GM19238 (cell line): ENCODE data around the gene POLR3E.

Experiments
- DNase-seq: peaks from one replicate; pipeline ENCODE4 v3.0.0; 2011; ENCODE audit warnings: low spot score; ENCODE audit not compliant: insufficient read length

The POLR3E gene, protein sequence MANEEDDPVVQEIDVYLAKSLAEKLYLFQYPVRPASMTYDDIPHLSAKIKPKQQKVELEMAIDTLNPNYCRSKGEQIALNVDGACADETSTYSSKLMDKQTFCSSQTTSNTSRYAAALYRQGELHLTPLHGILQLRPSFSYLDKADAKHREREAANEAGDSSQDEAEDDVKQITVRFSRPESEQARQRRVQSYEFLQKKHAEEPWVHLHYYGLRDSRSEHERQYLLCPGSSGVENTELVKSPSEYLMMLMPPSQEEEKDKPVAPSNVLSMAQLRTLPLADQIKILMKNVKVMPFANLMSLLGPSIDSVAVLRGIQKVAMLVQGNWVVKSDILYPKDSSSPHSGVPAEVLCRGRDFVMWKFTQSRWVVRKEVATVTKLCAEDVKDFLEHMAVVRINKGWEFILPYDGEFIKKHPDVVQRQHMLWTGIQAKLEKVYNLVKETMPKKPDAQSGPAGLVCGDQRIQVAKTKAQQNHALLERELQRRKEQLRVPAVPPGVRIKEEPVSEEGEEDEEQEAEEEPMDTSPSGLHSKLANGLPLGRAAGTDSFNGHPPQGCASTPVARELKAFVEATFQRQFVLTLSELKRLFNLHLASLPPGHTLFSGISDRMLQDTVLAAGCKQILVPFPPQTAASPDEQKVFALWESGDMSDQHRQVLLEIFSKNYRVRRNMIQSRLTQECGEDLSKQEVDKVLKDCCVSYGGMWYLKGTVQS

DNA sequence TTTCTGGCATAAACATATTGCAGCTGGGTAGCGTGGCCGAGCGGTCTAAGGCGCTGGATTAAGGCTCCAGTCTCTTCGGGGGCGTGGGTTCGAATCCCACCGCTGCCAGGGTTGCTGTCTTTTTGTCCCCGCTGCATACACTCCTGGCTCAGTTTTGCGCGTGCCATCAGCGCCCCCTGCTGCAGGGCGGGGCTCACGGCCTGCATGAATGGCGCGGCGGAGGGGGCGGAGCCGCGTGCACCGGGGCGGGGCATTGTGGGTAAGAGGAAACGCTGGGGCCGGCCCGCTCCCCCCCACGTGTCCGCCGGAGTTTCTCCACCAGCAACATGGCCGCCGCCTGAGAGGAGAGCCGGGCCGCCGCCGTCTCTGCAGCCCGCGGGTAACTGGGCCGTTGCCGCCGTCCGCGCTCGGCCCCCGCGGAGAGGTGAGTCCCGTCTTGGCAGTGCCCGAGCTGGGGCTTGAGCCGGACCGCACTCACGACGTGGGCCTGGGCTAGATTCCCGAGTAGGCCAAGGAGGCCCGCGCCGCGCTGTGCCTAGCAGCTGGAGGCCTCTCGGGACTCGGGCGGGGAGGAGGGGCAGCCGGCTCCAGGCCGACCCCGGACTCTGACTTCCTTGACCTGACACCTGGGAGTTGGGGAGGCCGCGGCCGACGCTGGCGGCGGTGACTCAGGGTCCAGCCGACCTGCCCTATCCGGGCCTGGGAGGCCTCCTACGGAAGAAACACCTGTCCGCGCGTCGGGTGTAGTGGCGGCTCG is at the start of gene POLR3E:
Gene POLR3E, plus strand, starts transcription at position 296 of the 757 bp plus-strand sequence. CDS start 5,560 bp downstream, outside the sequence.
- DNase-seq: peak; percentile 86

DNA sequence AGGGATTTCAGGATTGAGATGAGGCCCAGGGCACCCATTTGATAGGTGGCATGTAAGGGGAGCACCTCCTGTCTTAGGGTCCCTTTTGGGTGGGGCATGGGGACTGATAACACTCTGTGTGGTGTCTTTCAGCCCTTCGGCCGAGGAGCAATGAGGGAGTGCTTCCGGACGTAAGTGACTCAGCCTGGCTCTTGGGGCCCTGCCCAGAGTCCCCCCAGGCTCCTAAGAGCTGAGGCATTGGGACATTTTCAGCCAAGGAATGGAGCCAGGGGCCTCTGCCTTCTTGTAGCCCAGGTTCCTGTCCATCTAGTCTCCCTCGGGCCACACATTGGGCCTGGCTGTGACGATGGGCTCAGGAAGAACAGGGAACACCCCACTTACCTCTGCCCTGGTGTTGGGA is 46.7 kb upstream of the POLR3E start:
- DNase-seq: no peak

DNA sequence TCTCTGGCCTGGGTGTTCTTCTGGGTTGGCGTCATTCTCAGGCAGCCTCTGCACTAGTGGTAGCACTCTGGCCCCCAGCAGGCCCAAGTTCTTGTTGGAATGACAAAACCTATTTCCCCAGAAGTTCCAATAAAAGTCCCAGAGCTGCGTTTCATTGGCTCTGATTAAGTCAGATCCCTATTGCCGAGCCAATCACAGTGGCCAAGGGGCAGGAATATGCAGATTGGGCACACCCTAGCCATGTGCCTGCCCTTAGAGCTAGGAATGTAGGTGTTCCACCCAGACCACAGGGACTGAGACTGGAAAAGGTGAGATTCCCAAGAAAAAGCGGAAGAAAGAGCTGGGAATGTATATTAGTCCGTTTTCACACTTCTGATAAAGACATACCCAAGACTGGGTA is 44.9 kb upstream of the POLR3E start:
- DNase-seq: no peak

DNA sequence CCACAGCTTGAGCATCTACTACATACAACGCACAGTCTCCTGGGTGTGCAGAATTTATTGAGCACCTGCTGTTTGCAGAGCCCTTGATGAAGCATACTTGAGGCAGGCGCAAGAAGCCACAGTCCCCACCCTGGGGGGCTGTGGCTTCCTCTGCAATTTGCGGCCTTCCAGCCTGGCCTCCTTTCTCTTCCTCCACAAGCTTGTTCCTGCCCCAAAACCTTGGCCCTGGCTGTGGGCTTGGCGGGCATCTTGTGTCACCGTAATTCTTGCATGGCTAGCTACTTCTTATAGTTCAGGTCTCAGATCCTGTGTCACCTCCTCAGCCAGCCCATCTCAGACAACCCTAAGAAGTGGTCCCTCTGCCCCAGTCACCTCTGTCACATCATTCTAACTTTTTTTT is 43.9 kb upstream of the POLR3E start:
- no peak for DNase-seq

DNA sequence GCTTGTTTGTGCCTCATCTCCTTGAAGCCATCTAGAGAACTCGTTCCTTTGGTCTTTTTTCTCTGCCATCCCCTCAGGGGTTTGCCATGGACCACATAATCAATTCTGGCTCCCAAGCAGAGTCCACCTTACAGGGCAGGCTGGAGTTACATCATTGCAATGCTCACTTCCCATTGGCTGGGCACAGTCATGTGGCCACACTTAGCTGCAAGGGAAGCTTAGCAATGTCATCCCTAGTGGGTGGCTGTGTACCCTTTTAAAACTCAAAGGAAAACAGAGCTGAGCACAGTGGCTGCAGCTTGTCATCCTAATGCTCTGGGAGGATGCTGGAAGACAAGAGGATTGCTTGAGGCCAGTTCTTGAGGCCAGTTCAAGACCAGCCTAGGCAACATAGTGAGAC is 41.9 kb upstream of the POLR3E start:
- no peak for DNase-seq

DNA sequence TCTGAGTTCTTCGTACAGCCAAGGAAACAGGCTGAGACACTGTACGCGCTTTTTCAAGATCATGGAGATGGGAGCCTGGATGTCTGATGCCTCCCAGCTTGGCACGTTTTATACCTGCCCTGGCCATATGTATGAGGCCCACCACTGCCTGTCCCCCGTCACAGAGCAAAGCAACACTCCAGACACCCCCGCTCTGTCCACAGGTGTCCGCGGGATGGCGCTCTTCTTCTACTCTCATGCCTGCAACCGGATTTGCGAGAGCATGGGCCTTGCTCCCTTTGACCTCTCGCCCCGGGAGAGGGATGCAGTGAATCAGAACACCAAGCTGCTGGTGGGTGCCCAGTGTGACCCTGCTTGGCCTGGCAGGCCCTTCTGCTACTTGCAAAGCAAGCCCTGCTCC is 39.8 kb upstream of the POLR3E start:
- no peak for DNase-seq

DNA sequence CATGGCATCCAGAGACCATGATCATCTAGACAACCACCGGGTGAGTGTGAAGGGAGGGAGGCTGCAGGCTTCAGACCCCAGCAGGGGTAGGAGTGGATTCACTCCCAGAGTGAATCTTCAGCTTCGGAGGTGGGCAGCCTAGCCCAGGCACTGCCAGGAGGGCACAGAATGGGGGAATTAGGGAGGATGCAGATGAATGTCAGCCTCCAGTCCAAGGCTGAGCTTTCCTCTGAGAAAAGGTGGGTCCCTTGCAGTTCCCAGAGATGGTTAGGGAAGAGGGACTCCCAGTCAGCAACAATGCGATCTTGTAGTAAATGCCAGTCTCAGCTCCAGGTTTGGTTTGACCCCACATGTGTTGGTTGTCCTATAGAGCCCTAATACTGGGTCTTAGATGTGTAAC is 36.7 kb upstream of the POLR3E start:
- no peak for DNase-seq

DNA sequence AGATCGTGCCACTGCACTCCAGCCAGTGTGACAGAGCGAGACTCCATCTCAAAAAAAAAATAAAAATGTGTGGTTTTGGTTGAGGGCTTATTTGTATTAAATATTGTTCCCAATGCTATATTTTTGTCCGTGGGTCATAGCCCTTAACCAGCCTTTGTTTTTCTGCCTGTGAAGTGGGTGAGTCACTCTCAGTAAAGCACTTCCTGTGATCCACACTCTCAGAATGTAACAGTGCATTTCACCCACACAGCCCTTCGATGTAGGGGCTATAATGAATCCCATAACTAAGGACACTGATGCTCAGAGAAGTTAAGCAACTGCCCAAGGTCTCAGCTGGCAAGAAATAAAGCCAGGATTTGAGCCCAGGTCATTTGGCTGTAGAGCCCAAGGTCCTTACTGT is 34.7 kb upstream of the POLR3E start:
- no peak for DNase-seq

DNA sequence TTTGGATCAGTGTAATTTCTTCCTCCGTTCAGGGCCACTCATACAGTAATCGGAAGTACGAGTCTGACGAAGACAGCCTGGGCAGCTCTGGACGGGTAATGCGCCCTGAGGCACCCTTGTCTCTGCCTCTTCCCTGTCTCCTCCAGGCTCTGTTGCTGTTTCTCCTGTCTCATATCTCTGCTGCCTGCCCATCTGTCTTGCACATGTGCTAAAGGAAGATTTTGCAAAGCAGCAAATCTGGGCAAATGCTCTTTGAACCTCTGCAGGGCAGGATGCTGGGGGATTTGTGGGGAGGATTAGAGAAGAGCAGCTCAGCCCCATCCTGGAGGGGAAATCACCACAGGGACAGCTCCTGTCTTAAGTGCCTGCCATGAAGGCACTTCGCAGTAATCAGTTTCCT is 32.4 kb upstream of the POLR3E start:
- no peak for DNase-seq

DNA sequence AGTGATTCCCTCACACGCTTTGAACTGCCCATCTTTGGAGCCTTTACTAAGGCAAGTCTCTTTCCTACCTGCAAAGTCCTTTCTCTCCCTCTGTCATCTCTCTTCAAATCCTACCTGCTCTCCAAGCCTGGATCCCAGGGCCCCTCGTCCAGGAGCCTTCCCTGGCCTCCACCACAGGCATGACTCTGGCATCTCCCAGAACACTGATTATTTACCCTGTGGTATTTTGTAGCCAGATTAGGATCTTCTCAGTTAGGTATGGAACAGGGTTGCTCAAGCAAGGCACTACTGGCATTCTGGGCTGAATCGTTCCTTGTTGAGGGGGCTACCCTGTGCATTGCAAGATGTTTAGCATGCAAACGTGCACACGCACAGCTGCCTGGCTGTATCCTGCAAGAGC is 31.9 kb upstream of the POLR3E start:
- DNase-seq: no peak

DNA sequence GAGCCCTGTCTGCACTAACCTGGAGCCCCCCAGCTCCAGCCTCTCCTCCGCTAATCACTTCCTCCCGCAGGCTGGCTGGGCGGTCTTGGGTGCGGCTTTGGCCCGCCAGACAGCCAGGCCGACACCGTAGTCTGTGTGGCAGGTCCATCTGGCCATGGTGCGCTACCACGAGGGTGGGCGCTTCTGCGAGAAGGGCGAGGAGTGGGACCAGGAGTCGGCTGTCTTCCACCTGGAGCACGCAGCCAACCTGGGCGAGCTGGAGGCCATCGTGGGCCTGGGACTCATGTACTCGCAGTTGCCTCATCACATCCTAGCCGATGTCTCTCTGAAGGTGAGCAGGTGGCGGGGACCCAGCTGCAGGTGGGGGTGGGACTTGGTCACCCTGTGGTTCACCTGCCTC is 30.7 kb upstream of the POLR3E start:
- no peak for DNase-seq

DNA sequence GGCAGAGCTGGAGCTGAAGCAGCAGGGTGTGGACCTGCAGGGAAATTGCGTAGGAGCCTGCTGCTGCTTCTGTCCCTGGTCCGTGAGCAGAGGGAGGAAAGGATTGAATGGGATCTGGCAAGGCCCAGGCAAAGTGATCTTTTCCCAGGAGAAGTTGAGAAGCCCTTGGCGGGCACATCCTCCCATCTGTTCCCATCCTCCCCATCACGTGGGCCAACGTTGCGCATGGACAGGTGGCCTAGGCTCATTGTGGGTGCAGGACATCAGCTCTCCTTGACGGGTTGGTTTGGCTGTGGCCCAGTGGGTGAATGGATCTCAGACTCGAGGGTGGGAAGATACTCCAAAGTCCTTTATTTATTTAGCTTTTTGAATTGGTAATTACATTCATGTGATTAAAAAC is 29.4 kb upstream of the POLR3E start:
- DNase-seq: no peak

DNA sequence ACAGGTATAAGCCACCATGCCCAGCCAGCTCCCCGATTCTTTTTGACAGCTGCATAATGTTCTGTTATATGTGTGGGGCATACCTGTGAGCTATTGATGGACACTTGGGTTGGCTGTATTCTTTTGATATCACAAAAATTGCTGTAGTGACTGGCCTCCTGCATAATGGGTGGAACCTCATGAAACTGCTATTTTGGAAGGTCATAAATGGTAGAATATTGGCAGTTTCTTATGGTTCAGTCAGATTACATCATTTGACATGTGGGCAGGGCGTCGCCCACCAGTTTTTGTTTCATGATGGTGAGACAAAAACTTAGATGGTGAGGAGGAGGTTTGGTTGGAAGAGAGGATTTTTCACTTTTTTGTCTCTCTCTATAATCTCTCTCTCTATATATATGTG is 26.7 kb upstream of the POLR3E start:
- DNase-seq: no peak

DNA sequence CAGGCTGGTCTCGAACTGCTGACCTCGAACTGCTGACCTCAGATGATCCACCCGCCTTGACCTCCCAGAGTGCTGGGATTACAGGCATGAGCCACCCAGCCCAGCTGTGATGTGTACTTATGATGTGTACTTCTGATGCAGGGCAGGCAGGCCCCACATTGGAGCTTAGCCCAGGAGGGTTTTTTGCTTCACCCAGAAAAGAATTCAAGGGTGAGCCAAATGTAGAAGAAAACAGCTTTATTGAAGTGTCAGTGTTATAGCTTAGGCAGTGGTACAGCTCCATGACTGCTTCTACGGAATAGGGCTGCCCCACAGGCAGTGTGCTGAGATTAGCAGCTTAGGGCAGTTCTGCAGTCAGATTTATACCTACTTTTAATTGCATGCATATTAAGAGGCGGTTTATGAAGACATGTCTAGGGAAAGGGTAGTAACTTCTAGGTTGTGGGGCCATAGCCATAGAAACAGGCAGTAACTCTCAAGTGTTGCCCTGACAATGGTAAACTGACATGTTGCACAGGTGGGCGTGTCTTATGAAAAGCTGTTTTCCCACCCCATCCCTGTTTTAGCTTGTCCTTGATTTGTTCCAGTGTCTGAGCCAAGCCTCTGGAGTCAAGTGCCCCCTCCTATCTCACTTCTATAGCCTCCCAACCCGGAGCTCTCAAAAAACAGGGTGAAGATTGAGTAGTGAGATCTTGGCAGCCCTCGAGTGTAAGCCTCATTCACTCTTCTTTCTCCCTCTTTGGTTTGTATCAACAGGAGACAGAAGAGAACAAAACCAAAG is 24.1 kb upstream of the POLR3E start:
- DNase-seq: no peak

DNA sequence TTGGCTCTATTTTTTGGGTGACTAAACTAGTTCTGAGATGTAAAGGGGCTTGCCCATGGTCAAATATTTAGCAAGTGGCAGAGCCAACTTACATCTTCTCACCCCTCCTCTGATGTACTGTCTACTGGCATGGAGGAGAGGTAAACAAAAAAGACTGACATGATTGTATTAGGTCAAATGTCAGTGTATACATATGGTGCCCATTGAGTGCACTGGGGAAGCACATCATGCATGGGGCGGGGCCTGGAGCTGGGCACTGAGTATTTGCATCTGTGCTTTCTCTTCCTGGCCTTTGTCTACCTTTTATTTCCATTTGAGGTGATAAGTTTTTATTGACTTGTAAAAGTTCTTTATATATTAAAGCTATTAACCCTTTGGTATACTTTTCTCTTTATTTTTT is 22.3 kb upstream of the POLR3E start:
- DNase-seq: no peak

DNA sequence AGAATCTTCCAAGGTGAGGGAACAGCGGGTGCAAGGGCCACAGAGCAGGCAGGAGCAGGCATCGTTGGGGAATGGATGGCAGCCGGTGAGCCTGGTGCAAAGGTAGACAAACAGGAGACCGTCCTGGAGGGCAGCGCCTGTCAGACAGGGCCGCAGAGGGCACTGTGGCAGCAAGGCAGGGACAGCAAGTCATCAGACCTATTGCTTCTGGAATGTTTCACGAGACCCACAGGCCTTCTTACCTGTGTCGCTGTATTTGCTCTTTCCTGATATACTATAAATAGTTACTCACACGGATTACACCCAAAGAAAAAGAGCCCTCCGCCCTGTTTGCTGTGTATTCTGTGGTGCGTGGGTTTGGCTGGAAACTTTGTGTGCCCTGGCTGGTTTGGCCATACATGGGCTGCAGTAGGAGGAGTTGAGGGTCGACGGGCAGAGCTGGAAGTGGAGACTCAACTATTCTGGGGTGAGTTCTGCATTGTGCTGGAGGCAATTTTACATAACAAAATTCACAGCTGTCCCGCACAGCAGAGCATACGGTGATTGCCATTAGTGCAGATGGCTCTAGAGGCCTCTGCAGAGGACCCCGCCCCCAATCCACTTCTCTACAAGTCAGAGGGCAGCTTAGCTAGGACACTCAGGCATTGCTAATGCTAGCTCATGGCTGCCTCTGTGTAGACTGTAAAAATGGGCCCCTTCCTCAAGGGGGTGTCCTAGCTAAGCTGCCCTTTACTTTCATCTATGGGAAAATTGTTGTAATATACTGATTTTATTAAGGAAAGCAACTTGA is 18.6 kb upstream of the POLR3E start:
- no peak for DNase-seq

DNA sequence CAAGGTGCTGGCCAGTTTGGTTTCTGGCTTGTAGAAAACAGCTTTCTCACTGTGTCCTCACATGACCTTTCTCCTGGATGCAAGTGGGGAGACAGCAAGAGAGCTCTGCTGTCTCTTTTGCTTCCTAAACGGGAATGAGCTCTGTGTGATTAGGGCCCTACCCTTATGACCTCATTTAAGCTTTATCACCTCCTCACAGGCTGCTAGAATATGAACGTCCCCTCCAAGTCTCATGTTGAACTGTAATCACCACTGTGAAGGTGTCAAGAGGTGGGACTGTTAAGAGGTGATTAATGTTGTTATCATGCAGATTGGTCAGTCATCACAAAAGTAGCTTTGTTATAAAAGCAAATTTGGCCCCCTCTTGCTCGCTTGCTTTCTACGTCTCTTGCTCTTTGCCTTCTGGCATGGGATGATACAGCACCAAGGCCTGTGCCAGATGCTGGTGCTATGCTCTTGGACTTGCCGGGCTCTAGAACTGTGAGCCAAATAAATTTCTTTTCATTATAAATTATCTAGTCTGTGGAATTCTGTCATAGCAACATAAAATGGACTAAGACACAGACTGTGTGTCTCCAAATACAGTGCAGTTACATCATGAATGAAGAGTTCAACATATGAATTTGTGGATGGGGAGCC is 14.8 kb upstream of the POLR3E start:
- no peak for DNase-seq

DNA sequence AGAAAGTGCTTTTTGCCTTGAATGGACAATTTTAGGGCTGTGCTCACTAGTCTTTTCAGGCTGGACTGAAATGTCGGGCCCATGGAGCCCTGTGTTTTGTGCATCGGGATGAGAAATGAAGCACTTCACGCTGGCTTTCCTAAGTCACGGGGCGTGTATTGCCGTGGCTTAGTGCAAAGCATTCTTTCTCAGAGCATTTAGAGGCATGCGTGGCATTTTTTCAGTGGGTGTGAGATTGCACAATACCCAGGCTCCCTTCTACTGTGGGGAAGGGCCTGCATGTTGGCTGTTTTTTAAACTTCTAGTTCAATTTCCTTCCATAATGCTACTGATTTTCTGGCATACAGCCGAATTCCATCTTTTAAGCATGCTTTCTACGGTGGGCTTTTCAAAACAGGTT is 12.6 kb upstream of the POLR3E start:
- DNase-seq: no peak

DNA sequence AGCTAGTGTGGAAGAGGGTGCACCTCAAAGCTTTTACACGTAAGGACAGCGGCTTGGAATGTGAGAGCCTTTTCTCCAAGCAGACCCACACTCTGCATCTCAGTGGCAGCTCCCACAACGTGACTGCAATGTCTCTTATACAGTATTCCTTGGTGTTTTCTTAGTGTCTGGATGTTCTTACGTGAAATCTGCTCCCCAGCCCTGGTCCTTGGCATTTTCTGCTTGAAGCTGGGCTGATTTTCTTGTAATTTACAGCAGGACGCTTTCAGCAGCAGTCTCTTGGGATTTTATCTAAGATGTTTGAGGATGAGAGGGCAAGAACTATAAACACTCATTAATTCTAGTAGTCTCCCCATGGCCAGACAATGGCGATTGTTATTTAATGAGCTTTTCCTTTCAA is 12.1 kb upstream of the POLR3E start:
- DNase-seq: no peak

DNA sequence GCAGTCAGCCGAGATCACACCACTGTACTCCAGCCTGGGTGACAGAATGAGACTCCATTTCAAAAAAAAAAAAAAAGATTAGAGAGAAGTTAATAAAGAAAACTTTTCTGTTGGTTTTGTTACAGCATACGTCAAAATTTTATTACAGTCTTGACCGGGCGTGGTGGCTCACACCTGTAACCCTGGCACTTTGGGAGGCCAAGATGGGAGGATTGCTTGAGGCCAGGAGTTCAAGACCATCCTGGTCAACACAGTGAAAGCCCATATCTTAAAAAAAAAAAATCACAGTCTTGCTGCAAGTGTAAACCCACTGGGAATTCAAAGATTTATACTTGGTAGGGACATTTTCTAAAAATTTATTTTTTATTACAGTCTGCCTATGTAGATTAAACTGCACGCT is 6.2 kb upstream of the POLR3E start:
- DNase-seq: no peak
